H1 (cell line): ENCODE data around the gene APLP2. TPM values are rescaled to one million over a fixed set of nuclear protein-coding genes. Genes with fewer than 3 reads are reported as not detected.

Experiments
- EZH2 ChIP-seq: fragments of 200-600 bp; sonication (generic); IDR thresholded peaks from 2 replicates; pipeline ENCODE4 v1.7.1; 2012; ENCODE audit warnings: low read depth, mild to moderate bottlenecking, moderate library complexity, low read length, inconsistent platforms; ENCODE audit not compliant: severe bottlenecking
- SIRT6 ChIP-seq: IDR thresholded peaks from one replicate; pipeline ENCODE4 v1.7.1; 2012; ENCODE audit warnings: low read length, inconsistent platforms
- polyA plus RNA-seq, 7 experiments: library from polyadenylated mRNA; depleted of rRNA in 3 of 7; stranded (reverse) in 5 of 7; unstranded in 2 of 7; fragments of >200 nt in 5 of 7; fragments of 200-250 nt in 2 of 7; gene quantifications; 1 replicate in 5 of 7; 2 replicates in 1 of 7; 4 replicates in 1 of 7; pipeline versions ENCODE4 v1.2.1 to v1.2.3, GENCODE V29; 2011 to 2013; ENCODE audit warnings: missing spikeins in 2 of 7, mixed read lengths in 2 of 7
- total RNA-seq: library from RNA; stranded (reverse); fragmentation: NEBNext Ultra II Directional; extraction: Animal tissue kit (Norgen Biotek cat#: 25700); gene quantifications from 2 replicates; pipeline ENCODE4 v1.2.1, GENCODE V29; 2021

APLP2 gene
- total and polyA plus RNA-seq, 2 of the 8 experiments (the other 6 are each of a cell fraction or from before 2014, with no cell fraction given), result 222 to 315 TPM

DNA sequence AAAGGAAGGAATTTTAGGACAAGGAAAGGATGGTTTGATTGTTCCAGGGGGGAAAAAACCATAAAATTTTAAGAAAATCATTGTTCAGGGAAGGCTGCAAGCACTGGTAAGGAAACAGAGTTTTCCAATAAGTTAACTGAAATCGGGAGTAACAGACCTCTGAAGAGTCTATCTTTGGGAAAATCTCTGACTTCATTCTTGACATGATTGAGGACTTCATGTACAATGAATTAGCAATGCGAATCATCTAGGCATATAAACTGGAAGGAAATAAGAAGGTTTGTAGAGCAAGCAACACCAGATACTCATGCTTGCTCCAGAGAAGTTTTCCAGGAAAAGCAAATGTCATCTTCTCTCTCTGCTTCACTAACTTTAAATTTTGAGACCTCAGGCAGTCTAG lies 18.5 kb downstream of the APLP2 start (continued):
- TF ChIP-seq SIRT6 (no peak), EZH2 (no peak)
